ENCODE results near the gene SUPT4H1.

Gene SUPT4H1

GRCh38 chr17:58362368-58363014 is 10.5 kb upstream of the SUPT4H1 start:
- DNase-seq = no peak

- DNase-seq = no peak
Measured at GRCh38 chr17:58360296-58361063, 8.5 kb upstream of the SUPT4H1 start.

GRCh38 chr17:58358408-58359172 is 6.6 kb upstream of the SUPT4H1 start:
- no peak for DNase-seq

- no peak for DNase-seq
Measured at GRCh38 chr17:58357312-58358297, 5.6 kb upstream of the SUPT4H1 start.

GRCh38 chr17:58356231-58356630 is 4.2 kb upstream of the SUPT4H1 start:
- DNase-seq = no peak

GRCh38 chr17:58354541-58355216 is 2.7 kb upstream of the SUPT4H1 start:
- DNase-seq = no peak

GRCh38 chr17:58353389-58353825 is 1.4 kb upstream of the SUPT4H1 start:
- DNase-seq = no peak

- peak in 1 of 2 donors; percentile 37 for DNase-seq
Measured at GRCh38 chr17:58352596-58353388, 791 bp upstream of the SUPT4H1 start.

GRCh38 chr17:58351182-58351581 is 819 bp downstream of the SUPT4H1 start:
- DNase-seq = no peak

GRCh38 chr17:58348038-58348437 is 4.0 kb downstream of the SUPT4H1 start:
- DNase-seq = no peak

- DNase-seq = no peak
Measured at GRCh38 chr17:58345500-58345899, 6.5 kb downstream of the SUPT4H1 start.

GRCh38 chr17:58344791-58345157 is 7.2 kb downstream of the SUPT4H1 start:
- peak; percentile 78 to 85 for DNase-seq

- peak; percentile 92 to 95 for DNase-seq
Measured at GRCh38 chr17:58344047-58344790, 7.8 kb downstream of the SUPT4H1 start.

- DNase-seq = no peak
Measured at GRCh38 chr17:58343131-58343530, 8.9 kb downstream of the SUPT4H1 start.

- peak in 1 of 2 donors; percentile 29 for DNase-seq
Measured at GRCh38 chr17:58341861-58342475, 10.0 kb downstream of the SUPT4H1 start.

GRCh38 chr17:58341136-58341860 is 10.7 kb downstream of the SUPT4H1 start:
- peak in 1 of 2 donors; percentile 25 for DNase-seq

GRCh38 chr17:58340405-58340876 is 11.6 kb downstream of the SUPT4H1 start:
- no peak for DNase-seq

- peak in 1 of 2 donors; percentile 48 for DNase-seq
Measured at GRCh38 chr17:58339755-58340404, 12.1 kb downstream of the SUPT4H1 start.

Data from CD4-positive, alpha-beta T cell treated with Interferon alpha-2 for 1 hour (primary cell).